Stimulated activated memory B cell treated with anti-CD40 and anti-IgM and Interleukin-4, amounts not matched to agents 10 μg/mL and 1 μg/mL and 100 μg/mL, for 72 hours (primary cell): ENCODE data around the gene MCF2L2.

Experiments used
- ATAC-seq: fragments of 150-1000 bp; cut with Tn5 transposase; 2 replicates; pipeline ENCODE4 v1.10.0; 2021
- H3K27ac Mint-ChIP-seq: one replicate; pipeline ENCODE4 v1.8.0; 2022; ENCODE audit warnings: mild to moderate bottlenecking, mixed read lengths
- H3K27me3 Mint-ChIP-seq: one replicate; pipeline ENCODE4 v1.8.0; 2022; ENCODE audit warnings: mixed read lengths
- H3K36me3 Mint-ChIP-seq: one replicate; pipeline ENCODE4 v1.8.0; 2022; ENCODE audit warnings: mixed read lengths
- H3K4me1 Mint-ChIP-seq: one replicate; pipeline ENCODE4 v1.8.0; 2022; ENCODE audit warnings: mixed read lengths
- H3K4me3 Mint-ChIP-seq: one replicate; pipeline ENCODE4 v1.8.0; 2022; ENCODE audit warnings: mild to moderate bottlenecking, moderate library complexity, mixed read lengths
- H3K9me3 Mint-ChIP-seq: one replicate; pipeline ENCODE4 v1.8.0; 2022; ENCODE audit warnings: mixed read lengths

The MCF2L2 gene

DNA sequence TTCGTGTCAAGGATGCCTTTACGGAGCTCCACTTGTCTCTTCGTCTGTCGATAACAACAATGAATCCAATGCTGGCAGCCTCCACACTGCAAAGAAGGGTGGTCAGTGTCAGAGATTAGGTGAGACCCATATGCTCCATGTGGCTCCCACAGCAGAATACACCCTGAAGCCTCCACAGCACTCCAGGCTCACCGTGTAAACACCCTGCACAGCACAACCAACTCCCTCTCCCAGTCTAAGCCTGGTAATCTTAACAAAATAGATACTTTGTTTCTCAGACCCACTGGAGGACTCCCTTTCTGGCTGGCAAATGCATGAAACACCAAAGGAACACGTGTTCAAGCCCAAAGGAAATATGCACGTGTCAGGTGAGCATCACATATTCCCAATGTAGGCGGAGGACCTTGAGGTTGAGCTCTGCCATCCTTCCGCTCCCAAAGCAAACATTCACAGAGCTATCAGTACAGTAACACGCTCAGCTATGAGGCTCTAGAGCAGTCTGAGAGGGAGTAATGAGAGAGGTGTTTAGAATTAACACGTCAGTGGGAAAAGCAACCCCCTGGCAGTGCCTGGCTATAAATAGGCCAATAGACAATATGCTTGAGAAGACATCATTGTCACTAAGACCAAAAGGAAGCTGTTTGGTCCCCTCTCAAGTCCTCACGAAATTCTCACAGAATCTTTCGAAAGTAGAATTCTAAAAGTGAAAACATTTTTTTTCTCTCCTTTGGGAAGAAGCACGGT is 86.7 kb downstream of the MCF2L2 start:
- Mint-ChIP-seq H3K36me3 (peaks cover 14% of the 10 kb centered on the region), H3K27ac (no peak overlapping the region), H3K4me1 (no peaks in the 10 kb centered on the region), H3K4me3 (no peak overlapping the region), H3K27me3 (peaks cover 33% of the 10 kb centered on the region), H3K9me3 (peaks cover 13% of the 10 kb centered on the region)
- ATAC-seq = no peak

DNA sequence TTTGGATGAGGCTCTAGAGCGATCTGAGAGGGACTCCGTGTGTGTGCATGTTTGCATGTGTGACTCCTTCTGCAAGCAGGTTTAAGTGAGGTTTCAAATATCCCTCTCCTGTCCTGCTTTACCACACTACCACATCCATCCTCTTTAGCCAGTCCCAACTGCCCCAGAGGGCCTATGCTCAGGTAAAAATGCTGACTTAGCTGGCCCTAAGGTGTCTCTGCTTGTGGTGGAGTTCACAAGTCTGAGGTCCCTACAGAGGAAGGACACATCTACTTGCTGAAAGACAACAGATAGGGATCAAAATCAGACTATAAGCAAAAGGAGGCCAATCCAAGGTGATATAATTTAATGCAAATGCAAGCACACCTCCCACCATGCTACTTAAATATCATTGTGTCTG is 88.2 kb downstream of the MCF2L2 start:
- Mint-ChIP-seq H3K27me3 (peaks cover 18% of the 10 kb centered on the region), H3K9me3 (peaks cover 4% of the 10 kb centered on the region), H3K4me3 (no peak overlapping the region), H3K27ac (no peak overlapping the region), H3K4me1 (no peaks in the 10 kb centered on the region), H3K36me3 (peaks cover 10% of the 10 kb centered on the region)
- ATAC-seq = no peak

DNA sequence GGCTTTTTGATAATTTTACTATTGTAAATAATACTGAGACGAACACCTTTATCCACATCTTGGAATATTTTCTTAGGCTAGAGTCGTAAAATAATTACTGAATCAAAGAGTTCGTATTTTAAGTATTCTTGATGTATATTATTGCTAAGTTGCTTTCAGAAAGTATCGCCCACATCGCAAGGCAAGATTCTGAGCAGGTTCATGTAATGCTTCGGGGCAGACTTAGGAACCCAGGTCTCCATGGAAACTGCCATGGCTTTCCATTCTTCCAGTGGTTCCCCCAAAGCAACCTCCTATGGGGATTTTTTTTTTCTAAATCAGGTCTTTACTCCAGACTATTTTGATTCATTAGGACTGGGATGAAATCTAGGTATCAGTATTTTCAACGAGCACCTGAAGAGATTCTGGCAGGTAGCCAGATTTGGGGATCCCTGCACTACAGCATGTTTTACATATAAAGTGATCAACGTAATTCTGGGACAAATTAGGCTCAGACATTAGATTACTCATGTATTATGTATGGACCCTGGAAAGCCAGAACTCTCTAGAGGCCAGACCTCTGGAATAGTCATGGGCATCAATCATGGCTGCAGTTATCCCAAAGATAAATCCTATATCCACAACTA is 88.8 kb downstream of the MCF2L2 start:
- Mint-ChIP-seq H3K27ac (no peak overlapping the region), H3K27me3 (peaks cover 11% of the 10 kb centered on the region), H3K4me1 (no peaks in the 10 kb centered on the region), H3K9me3 (no peaks in the 10 kb centered on the region), H3K4me3 (no peak overlapping the region), H3K36me3 (peaks cover 4% of the 10 kb centered on the region)
- ATAC-seq = no peak

DNA sequence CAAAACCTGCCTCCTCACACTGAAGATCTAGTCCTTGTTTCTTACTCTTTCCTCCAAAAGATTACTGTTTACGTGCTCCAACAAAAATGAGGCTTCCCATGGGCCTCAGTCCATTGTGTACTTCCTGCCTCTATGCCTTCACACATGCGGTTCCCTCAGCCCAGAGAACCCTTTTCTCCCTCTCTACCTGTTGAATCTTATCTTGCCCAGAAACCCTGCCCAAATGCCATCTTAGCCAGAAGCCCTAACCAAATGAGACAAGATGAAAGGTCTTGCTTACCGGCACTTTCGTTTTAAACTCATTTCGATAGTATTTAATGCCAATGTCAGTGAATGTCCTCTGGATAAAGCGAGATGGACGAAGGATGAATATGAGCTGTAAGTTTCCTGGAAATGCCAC is 89.9 kb downstream of the MCF2L2 start:
- H3K4me1 Mint-ChIP-seq = no peaks in the 10 kb centered on the region
- H3K4me3 Mint-ChIP-seq = no peak overlapping the region
- no peak for ATAC-seq
- no peaks in the 10 kb centered on the region for H3K9me3 Mint-ChIP-seq
- H3K27ac Mint-ChIP-seq = no peak overlapping the region
- H3K27me3 Mint-ChIP-seq = peaks cover 6% of the 10 kb centered on the region
- no peaks in the 10 kb centered on the region for H3K36me3 Mint-ChIP-seq

- Mint-ChIP-seq H3K27ac (no peak overlapping the region), H3K4me1 (no peaks in the 10 kb centered on the region)
These were observed 95.9 kb downstream of the MCF2L2 start for GRCh38 chr3:183332487-183332886.

GRCh38 chr3:183331498-183331897 is 96.9 kb downstream of the MCF2L2 start:
- no peak overlapping the region for H3K27ac Mint-ChIP-seq
- H3K9me3 Mint-ChIP-seq = no peaks in the 10 kb centered on the region
- H3K36me3 Mint-ChIP-seq = no peaks in the 10 kb centered on the region
- no peak overlapping the region for H3K4me3 Mint-ChIP-seq
- H3K4me1 Mint-ChIP-seq = no peaks in the 10 kb centered on the region
- no peak for ATAC-seq
- no peaks in the 10 kb centered on the region for H3K27me3 Mint-ChIP-seq

More at GRCh38 chr3:183332487-183332886, 95.9 kb downstream of the MCF2L2 start:
- ATAC-seq = no peak
- Mint-ChIP-seq H3K9me3 (no peaks in the 10 kb centered on the region), H3K27me3 (no peaks in the 10 kb centered on the region), H3K4me3 (no peak overlapping the region), H3K36me3 (no peaks in the 10 kb centered on the region)

DNA sequence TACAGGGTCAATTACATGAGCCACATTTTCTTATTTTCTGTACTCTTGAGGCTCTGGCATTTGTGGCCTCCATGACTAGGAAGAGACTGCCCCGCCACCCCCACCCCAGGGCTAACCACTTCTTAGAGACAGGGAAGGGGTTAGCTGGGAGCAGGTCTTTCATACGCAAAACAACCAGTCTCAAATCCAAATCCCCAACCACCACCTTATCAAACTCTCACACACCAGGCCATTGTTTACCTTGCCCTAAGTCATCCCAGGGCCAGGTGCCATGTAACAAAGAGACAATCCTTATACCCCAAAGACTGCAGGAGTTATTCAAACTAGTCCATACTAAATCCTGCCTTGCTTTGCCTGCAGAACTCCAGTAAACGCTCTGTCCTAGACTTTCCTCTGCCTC is 97.5 kb downstream of the MCF2L2 start:
- H3K27ac Mint-ChIP-seq = no peak overlapping the region
- H3K36me3 Mint-ChIP-seq = no peaks in the 10 kb centered on the region
- H3K4me1 Mint-ChIP-seq = no peaks in the 10 kb centered on the region
- ATAC-seq = no peak
- H3K27me3 Mint-ChIP-seq = no peaks in the 10 kb centered on the region
- H3K4me3 Mint-ChIP-seq = no peak overlapping the region
- no peaks in the 10 kb centered on the region for H3K9me3 Mint-ChIP-seq

- Mint-ChIP-seq H3K4me1 (no peaks in the 10 kb centered on the region), H3K9me3 (no peaks in the 10 kb centered on the region), H3K27me3 (no peaks in the 10 kb centered on the region), H3K36me3 (no peaks in the 10 kb centered on the region), H3K4me3 (no peak overlapping the region), H3K27ac (no peak overlapping the region)
- ATAC-seq = no peak
These were observed 98.9 kb downstream of the MCF2L2 start for GRCh38 chr3:183329543-183329942.

GRCh38 chr3:183328823-183329222 is 99.6 kb downstream of the MCF2L2 start:
- H3K4me3 Mint-ChIP-seq = no peak overlapping the region
- no peak overlapping the region for H3K27ac Mint-ChIP-seq
- H3K4me1 Mint-ChIP-seq = no peaks in the 10 kb centered on the region
- no peaks in the 10 kb centered on the region for H3K36me3 Mint-ChIP-seq
- H3K9me3 Mint-ChIP-seq = no peaks in the 10 kb centered on the region
- ATAC-seq = no peak
- H3K27me3 Mint-ChIP-seq = no peaks in the 10 kb centered on the region

- peaks cover under 1% of the 10 kb centered on the region for H3K36me3 Mint-ChIP-seq
- H3K4me3 Mint-ChIP-seq = no peak overlapping the region
- no peaks in the 10 kb centered on the region for H3K9me3 Mint-ChIP-seq
- no peak overlapping the region for H3K27ac Mint-ChIP-seq
- H3K4me1 Mint-ChIP-seq = no peaks in the 10 kb centered on the region
- no peaks in the 10 kb centered on the region for H3K27me3 Mint-ChIP-seq
- ATAC-seq = no peak
These were observed 100.3 kb downstream of the MCF2L2 start for GRCh38 chr3:183328164-183328563.

GRCh38 chr3:183327343-183327742 is 101.1 kb downstream of the MCF2L2 start:
- no peak overlapping the region for H3K4me3 Mint-ChIP-seq
- no peaks in the 10 kb centered on the region for H3K4me1 Mint-ChIP-seq
- H3K27me3 Mint-ChIP-seq = no peaks in the 10 kb centered on the region
- no peaks in the 10 kb centered on the region for H3K9me3 Mint-ChIP-seq
- ATAC-seq = no peak
- H3K36me3 Mint-ChIP-seq = peaks cover 5% of the 10 kb centered on the region
- H3K27ac Mint-ChIP-seq = no peak overlapping the region

GRCh38 chr3:183324083-183324482 is 104.3 kb downstream of the MCF2L2 start:
- Mint-ChIP-seq H3K4me1 (no peaks in the 10 kb centered on the region), H3K27me3 (peaks cover 6% of the 10 kb centered on the region), H3K36me3 (peaks cover 15% of the 10 kb centered on the region), H3K9me3 (no peaks in the 10 kb centered on the region), H3K27ac (no peak overlapping the region), H3K4me3 (no peak overlapping the region)
- ATAC-seq = no peak

GRCh38 chr3:183319371-183319770 is 109.0 kb downstream of the MCF2L2 start:
- H3K4me3 Mint-ChIP-seq = no peak overlapping the region
- H3K27me3 Mint-ChIP-seq = peaks cover 8% of the 10 kb centered on the region
- H3K9me3 Mint-ChIP-seq = no peaks in the 10 kb centered on the region
- peaks cover 16% of the 10 kb centered on the region for H3K36me3 Mint-ChIP-seq
- no peak overlapping the region for H3K27ac Mint-ChIP-seq
- no peaks in the 10 kb centered on the region for H3K4me1 Mint-ChIP-seq
- no peak for ATAC-seq

DNA sequence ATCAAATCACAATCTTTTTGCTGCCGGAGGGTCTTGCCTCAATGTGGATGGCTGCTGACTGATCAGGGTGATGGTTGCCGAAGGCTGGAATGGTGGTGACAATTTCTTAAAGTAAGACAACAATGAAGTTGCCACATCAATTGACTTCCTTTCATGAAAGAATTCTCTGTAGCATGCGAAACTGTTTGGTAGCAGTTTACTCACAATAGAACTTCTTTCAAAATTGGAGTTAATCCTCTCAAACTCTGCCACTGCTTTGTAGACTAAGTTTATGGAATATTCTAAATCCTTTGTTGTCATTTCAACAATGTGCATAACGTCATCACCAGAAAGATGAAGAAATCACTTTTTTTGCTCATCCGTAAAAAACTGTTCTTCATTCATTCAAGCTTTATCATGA is 109.5 kb downstream of the MCF2L2 start:
- Mint-ChIP-seq H3K36me3 (peaks cover 16% of the 10 kb centered on the region), H3K27ac (no peak overlapping the region), H3K4me3 (no peak overlapping the region), H3K27me3 (peaks cover 8% of the 10 kb centered on the region), H3K4me1 (no peaks in the 10 kb centered on the region), H3K9me3 (no peaks in the 10 kb centered on the region)
- ATAC-seq = no peak

- Mint-ChIP-seq H3K27ac (no peak overlapping the region), H3K36me3 (peaks cover 16% of the 10 kb centered on the region), H3K4me1 (no peaks in the 10 kb centered on the region), H3K27me3 (peaks cover 8% of the 10 kb centered on the region), H3K9me3 (no peaks in the 10 kb centered on the region), H3K4me3 (no peak overlapping the region)
- ATAC-seq = no peak
These were observed 110.2 kb downstream of the MCF2L2 start for GRCh38 chr3:183317886-183318865.
